Memory B cell (primary cell): ENCODE results near the gene RNF149.

Experiments used
- ATAC-seq: fragments of 150-1000 bp; cut with Tn5 transposase; 2 replicates; pipeline ENCODE4 v1.10.0; 2021; ENCODE audit warnings: low read depth, mild to moderate bottlenecking, moderate library complexity
- DNase-seq, 2 donors: peaks; one replicate each; pipeline ENCODE4 v3.0.0; 2022; ENCODE audit warnings: low spot score in 2 of 2
- H3K27ac Mint-ChIP-seq: one replicate; pipeline ENCODE4 v1.8.0; 2022; ENCODE audit warnings: mild to moderate bottlenecking, moderate library complexity, mixed read lengths
- H3K27me3 Mint-ChIP-seq: one replicate; pipeline ENCODE4 v1.8.0; 2022; ENCODE audit warnings: mixed read lengths
- H3K36me3 Mint-ChIP-seq: one replicate; pipeline ENCODE4 v1.8.0; 2022; ENCODE audit warnings: mild to moderate bottlenecking, mixed read lengths
- H3K4me1 Mint-ChIP-seq: one replicate; pipeline ENCODE4 v1.8.0; 2022; ENCODE audit warnings: mixed read lengths
- H3K4me3 Mint-ChIP-seq: one replicate; pipeline ENCODE4 v1.8.0; 2022; ENCODE audit warnings: mild to moderate bottlenecking, moderate library complexity, mixed read lengths
- H3K9me3 Mint-ChIP-seq: one replicate; pipeline ENCODE4 v1.8.0; 2022; ENCODE audit warnings: mixed read lengths

Gene RNF149

GRCh38 chr2:101295895-101296294 lies 12.6 kb downstream of the RNF149 start:
- no peak for ATAC-seq
- H3K36me3 Mint-ChIP-seq: no peaks in the 10 kb centered on the region
- no peak overlapping the region for H3K4me3 Mint-ChIP-seq
- H3K9me3 Mint-ChIP-seq: no peaks in the 10 kb centered on the region
- H3K4me1 Mint-ChIP-seq: peaks cover 26% of the 10 kb centered on the region
- no peak overlapping the region for H3K27ac Mint-ChIP-seq
- H3K27me3 Mint-ChIP-seq: no peaks in the 10 kb centered on the region
- DNase-seq: no peak

DNA sequence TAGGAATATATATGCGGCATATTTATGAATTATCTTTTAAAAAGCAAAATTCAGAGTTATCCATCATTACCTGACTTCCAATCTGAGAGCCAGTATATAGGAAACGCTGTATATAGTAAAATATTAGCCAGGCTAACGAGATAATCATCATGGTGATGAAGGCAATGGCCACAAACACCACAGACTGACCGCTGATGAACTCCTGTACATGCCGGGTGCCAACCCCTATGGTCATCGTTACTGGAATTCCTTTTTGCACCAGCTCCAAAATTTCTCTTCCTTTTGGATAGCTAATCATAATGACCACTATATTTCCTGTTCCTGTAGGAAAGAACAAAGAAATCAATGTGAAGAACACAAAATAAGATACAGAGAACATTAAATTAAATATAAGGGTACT lies 13.6 kb downstream of the RNF149 start:
- DNase-seq: no peak
- Mint-ChIP-seq H3K4me3 (no peak overlapping the region), H3K27me3 (no peaks in the 10 kb centered on the region), H3K36me3 (no peaks in the 10 kb centered on the region), H3K4me1 (peaks cover 20% of the 10 kb centered on the region), H3K27ac (no peak overlapping the region), H3K9me3 (no peaks in the 10 kb centered on the region)
- no peak for ATAC-seq

- no peak overlapping the region for H3K4me3 Mint-ChIP-seq
- peaks cover under 1% of the 10 kb centered on the region for H3K36me3 Mint-ChIP-seq
- H3K4me1 Mint-ChIP-seq: peaks cover 14% of the 10 kb centered on the region
- no peak overlapping the region for H3K27ac Mint-ChIP-seq
- DNase-seq (no peak), ATAC-seq (no peak)
- no peaks in the 10 kb centered on the region for H3K9me3 Mint-ChIP-seq
- no peaks in the 10 kb centered on the region for H3K27me3 Mint-ChIP-seq
Observed at GRCh38 chr2:101293544-101293943, 15.0 kb downstream of the RNF149 start.

GRCh38 chr2:101291973-101292372 lies 16.5 kb downstream of the RNF149 start:
- Mint-ChIP-seq H3K27ac (peak overlapping the region; percentile 55), H3K36me3 (peaks cover 2% of the 10 kb centered on the region), H3K4me1 (peaks cover 5% of the 10 kb centered on the region)

GRCh38 chr2:101290711-101291110 lies 17.8 kb downstream of the RNF149 start:
- Mint-ChIP-seq H3K27ac (no peak overlapping the region), H3K27me3 (no peaks in the 10 kb centered on the region), H3K4me3 (no peak overlapping the region), H3K4me1 (no peaks in the 10 kb centered on the region), H3K36me3 (peaks cover 2% of the 10 kb centered on the region), H3K9me3 (no peaks in the 10 kb centered on the region)
- ATAC-seq (no peak), DNase-seq (no peak)

More at GRCh38 chr2:101291973-101292372, 16.5 kb downstream of the RNF149 start:
- Mint-ChIP-seq H3K9me3 (no peaks in the 10 kb centered on the region), H3K27me3 (no peaks in the 10 kb centered on the region), H3K4me3 (no peak overlapping the region)
- ATAC-seq (no peak), DNase-seq (no peak)

DNA sequence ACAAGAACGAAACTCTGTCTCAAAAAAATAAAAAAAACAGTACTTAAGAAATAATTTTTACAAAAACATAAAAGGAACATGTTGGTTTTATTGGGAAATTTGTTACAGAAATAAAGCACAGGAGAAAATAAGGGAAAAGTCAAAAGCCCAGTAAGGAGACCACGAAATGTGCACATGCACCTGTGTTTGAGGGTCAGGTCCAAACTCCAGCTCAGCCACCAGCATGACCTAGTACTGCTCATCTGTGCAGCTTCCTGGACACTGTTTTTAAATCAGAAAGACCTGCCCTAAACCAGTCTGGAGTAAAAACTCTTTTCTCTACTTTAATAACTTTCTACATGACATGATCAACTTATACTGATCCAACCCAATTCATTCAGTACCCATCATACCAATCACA lies 21.2 kb downstream of the RNF149 start:
- no peaks in the 10 kb centered on the region for H3K4me1 Mint-ChIP-seq
- no peaks in the 10 kb centered on the region for H3K9me3 Mint-ChIP-seq
- peaks cover 15% of the 10 kb centered on the region for H3K36me3 Mint-ChIP-seq
- ATAC-seq: no peak
- DNase-seq: no peak
- H3K27me3 Mint-ChIP-seq: no peaks in the 10 kb centered on the region
- H3K27ac Mint-ChIP-seq: no peak overlapping the region
- no peak overlapping the region for H3K4me3 Mint-ChIP-seq

DNA sequence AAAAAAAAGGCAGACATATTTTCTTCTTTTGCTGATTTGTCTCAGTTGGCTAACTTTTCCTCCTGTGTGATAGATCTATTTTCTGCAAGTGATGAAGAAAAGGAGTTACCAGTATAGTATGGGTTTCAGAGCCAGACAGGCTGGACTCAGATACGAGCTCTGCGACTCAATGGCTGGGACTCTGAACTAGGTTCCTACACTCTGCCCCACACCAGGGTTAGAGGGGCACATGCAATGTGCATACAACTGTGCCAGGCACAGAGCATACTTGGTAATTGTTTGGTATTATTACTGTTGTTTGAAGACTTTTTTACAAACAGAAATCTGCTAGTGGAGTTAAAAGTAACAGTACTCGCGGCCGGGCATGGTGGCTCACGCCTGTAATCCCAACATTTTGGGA lies 21.8 kb downstream of the RNF149 start:
- H3K9me3 Mint-ChIP-seq: no peaks in the 10 kb centered on the region
- DNase-seq (no peak), ATAC-seq (no peak)
- no peaks in the 10 kb centered on the region for H3K4me1 Mint-ChIP-seq
- no peak overlapping the region for H3K4me3 Mint-ChIP-seq
- peaks cover 20% of the 10 kb centered on the region for H3K36me3 Mint-ChIP-seq
- H3K27ac Mint-ChIP-seq: peak overlapping the region; percentile 12
- no peaks in the 10 kb centered on the region for H3K27me3 Mint-ChIP-seq

DNA sequence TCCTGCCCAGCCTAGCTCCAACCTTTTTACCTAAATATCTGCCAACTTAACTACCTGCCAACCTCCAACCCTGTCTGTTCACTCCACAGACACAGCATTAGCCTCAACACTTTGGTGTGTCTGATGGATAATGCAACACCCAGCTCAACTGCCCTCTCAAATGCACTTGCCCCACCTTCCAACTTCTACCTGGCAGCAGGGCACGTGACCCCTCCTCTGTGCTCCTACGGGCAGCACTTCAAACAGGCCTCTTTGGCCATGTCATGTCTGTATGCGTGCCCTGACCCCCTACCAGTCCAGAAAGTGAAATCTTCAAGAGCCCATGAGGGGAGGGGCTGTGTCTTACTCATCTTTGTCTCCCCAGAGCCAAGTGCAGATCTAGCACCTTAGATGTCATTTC lies 25.5 kb downstream of the RNF149 start:
- Mint-ChIP-seq H3K9me3 (no peaks in the 10 kb centered on the region), H3K36me3 (peaks cover 35% of the 10 kb centered on the region), H3K27me3 (no peaks in the 10 kb centered on the region), H3K4me3 (no peak overlapping the region), H3K27ac (peak overlapping the region; percentile 10), H3K4me1 (no peaks in the 10 kb centered on the region)
- DNase-seq: no peak
- ATAC-seq: no peak

GRCh38 chr2:101281482-101281881 lies 27.0 kb downstream of the RNF149 start:
- H3K4me3 Mint-ChIP-seq: no peak overlapping the region
- H3K27ac Mint-ChIP-seq: no peak overlapping the region
- DNase-seq (no peak), ATAC-seq (no peak)
- no peaks in the 10 kb centered on the region for H3K9me3 Mint-ChIP-seq
- H3K27me3 Mint-ChIP-seq: no peaks in the 10 kb centered on the region
- peaks cover 39% of the 10 kb centered on the region for H3K36me3 Mint-ChIP-seq
- no peaks in the 10 kb centered on the region for H3K4me1 Mint-ChIP-seq

GRCh38 chr2:101278925-101279324 lies 29.6 kb downstream of the RNF149 start:
- no peaks in the 10 kb centered on the region for H3K9me3 Mint-ChIP-seq
- peaks cover 40% of the 10 kb centered on the region for H3K36me3 Mint-ChIP-seq
- peak overlapping the region; percentile 17 for H3K27ac Mint-ChIP-seq
- H3K27me3 Mint-ChIP-seq: no peaks in the 10 kb centered on the region
- H3K4me1 Mint-ChIP-seq: no peaks in the 10 kb centered on the region
- DNase-seq (no peak), ATAC-seq (no peak)
- H3K4me3 Mint-ChIP-seq: no peak overlapping the region

DNA sequence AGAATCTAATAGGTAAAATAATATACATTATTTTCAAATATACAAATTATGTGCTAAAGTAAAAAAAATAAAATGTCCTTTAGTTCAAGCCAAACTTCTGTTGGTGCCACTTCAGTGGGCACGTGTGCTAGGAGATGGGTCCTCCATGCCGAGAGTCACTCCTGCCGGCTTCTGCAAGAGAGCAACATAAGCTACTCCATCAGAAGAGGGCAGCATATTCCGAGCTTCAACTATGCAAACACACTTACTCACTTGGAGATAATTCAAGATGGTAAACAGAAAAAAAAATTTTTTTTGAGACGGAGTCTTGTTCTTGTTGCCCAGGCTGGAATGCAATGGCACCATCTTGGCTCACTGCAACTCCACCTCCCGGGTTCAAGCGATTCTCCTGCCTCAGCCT lies 31.4 kb downstream of the RNF149 start:
- Mint-ChIP-seq H3K27me3 (no peaks in the 10 kb centered on the region), H3K4me3 (no peak overlapping the region), H3K36me3 (peaks cover 30% of the 10 kb centered on the region), H3K27ac (no peak overlapping the region), H3K4me1 (no peaks in the 10 kb centered on the region), H3K9me3 (no peaks in the 10 kb centered on the region)
- ATAC-seq (no peak), DNase-seq (no peak)

GRCh38 chr2:101274142-101274541 lies 34.4 kb downstream of the RNF149 start:
- no peak overlapping the region for H3K27ac Mint-ChIP-seq
- no peaks in the 10 kb centered on the region for H3K27me3 Mint-ChIP-seq
- no peak overlapping the region for H3K4me3 Mint-ChIP-seq
- DNase-seq: no peak
- H3K9me3 Mint-ChIP-seq: no peaks in the 10 kb centered on the region
- no peaks in the 10 kb centered on the region for H3K4me1 Mint-ChIP-seq
- no peak for ATAC-seq
- H3K36me3 Mint-ChIP-seq: peaks cover 26% of the 10 kb centered on the region

- H3K9me3 Mint-ChIP-seq: no peaks in the 10 kb centered on the region
Observed at GRCh38 chr2:101273056-101273455, 35.4 kb downstream of the RNF149 start.

GRCh38 chr2:101272045-101272784 lies 36.3 kb downstream of the RNF149 start:
- peaks cover 21% of the 10 kb centered on the region for H3K36me3 Mint-ChIP-seq
- peak overlapping the region; percentile 68 for H3K27ac Mint-ChIP-seq
- H3K9me3 Mint-ChIP-seq: no peaks in the 10 kb centered on the region
- ATAC-seq (no peak), DNase-seq (no peak)
- no peaks in the 10 kb centered on the region for H3K4me1 Mint-ChIP-seq
- no peak overlapping the region for H3K4me3 Mint-ChIP-seq
- no peaks in the 10 kb centered on the region for H3K27me3 Mint-ChIP-seq

More at GRCh38 chr2:101273056-101273455, 35.4 kb downstream of the RNF149 start:
- H3K36me3 Mint-ChIP-seq: peaks cover 21% of the 10 kb centered on the region
- DNase-seq: no peak
- H3K27me3 Mint-ChIP-seq: no peaks in the 10 kb centered on the region
- no peaks in the 10 kb centered on the region for H3K4me1 Mint-ChIP-seq
- ATAC-seq: no peak
- peak overlapping the region; percentile 53 for H3K27ac Mint-ChIP-seq
- no peak overlapping the region for H3K4me3 Mint-ChIP-seq

DNA sequence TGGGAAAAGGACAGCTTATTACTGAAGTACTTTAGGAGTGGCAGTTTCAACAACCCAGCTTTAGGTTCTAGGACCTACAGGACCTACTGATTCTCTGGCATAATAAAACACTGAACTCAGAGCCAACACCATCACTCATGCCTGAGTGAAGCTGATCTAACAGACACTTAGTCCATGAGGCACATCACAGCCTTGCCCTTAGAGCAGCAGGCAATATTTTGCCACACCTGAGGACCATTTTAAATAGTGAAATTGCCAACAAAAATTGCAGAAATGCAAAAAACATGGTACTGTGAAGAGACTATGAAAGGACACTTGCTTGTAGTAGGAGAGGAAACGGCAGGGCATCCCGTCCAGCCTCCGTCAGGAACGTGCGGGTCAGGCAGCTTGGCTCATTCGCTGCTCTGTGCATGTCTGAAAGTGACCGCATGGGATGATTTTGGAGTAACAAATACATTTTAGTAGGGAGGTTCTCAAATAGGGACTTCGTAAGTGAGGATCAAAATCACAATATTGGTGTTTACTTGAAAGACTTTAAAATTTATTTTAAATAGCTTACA lies 37.7 kb downstream of the RNF149 start:
- H3K9me3 Mint-ChIP-seq: no peaks in the 10 kb centered on the region
- no peaks in the 10 kb centered on the region for H3K4me1 Mint-ChIP-seq
- H3K27me3 Mint-ChIP-seq: no peaks in the 10 kb centered on the region
- H3K27ac Mint-ChIP-seq: no peak overlapping the region
- H3K36me3 Mint-ChIP-seq: peaks cover 24% of the 10 kb centered on the region
- DNase-seq (no peak), ATAC-seq (no peak)
- H3K4me3 Mint-ChIP-seq: no peak overlapping the region
